ENCODE measurements around the gene RNASE8. TPM values are rescaled to one million over a fixed set of nuclear protein-coding genes. Genes with fewer than 3 reads are reported as not detected.

The RNASE8 gene
- total RNA-seq, 1 experiment from 2014 or later, result not detected

GRCh38 chr14:21089271-21089670 lies 31.6 kb downstream of the RNASE8 start:
- Histone ChIP-seq H3K27ac (ENCODE audit: low read length) (no peak overlapping the region), H3K4me3 (ENCODE audit: low read depth in 2 of 2, low read length in 2 of 2) (no peak overlapping the region), H3K27me3 (ENCODE audit: control insufficient read depth, insufficient read depth, low read length) (no peaks in the 10 kb centered on the region), H3K36me3 (ENCODE audit: control insufficient read depth, insufficient read depth, low read length) (no peaks in the 10 kb centered on the region), H3K9me3 (ENCODE audit: control insufficient read depth, insufficient read depth, low read depth, low read length) (no peaks in the 10 kb centered on the region), H3K4me1 (ENCODE audit: control insufficient read depth, insufficient read depth, low read length) (no peaks in the 10 kb centered on the region; the same call in 1 of the 2 replicates)
- BruUV-seq (replicated peaks), result no TSS peak
- TF ChIP-seq REST (IDR thresholded peaks at IDR 0.05; ENCODE audit: insufficient read depth in 1 of 2, low read depth in 2 of 2, low read length in 1 of 2), result no peak
- TF ChIP-seq TCF7L2 (IDR thresholded peaks at IDR 0.05; ENCODE audit: low read depth, low read length), result no peak
- TF ChIP-seq POLR2AphosphoS5 (IDR thresholded peaks at IDR 0.05; ENCODE audit: low read depth, low read length), result no peak
- no peak for TF ChIP-seq SIN3A (IDR thresholded peaks at IDR 0.05; ENCODE audit: borderline replicate concordance, insufficient read depth, low read depth, low read length)
- TF ChIP-seq CTCF (IDR thresholded peaks at IDR 0.05), result no peak
- ChIA-PET CTCF (interaction anchor here (0.7 kb wide), 1 partner anchor 22 kb away, joined by 3 read pairs; no protein-coding TSS in a partner anchor), POLR2A (no interaction called here)
- ATAC-seq, result no peak
- in situ Hi-C loops (cut with HindIII; ENCODE audit: low pct_unique_long_range_greater_than_20kb, low sequenced_read_pairs) (no loop called here), intact Hi-C loops (cut with micrococcal nuclease; ENCODE audit: unreplicated experiment) (no loop called here)
- no peak for DNase-seq (ENCODE audit: low read depth, low spot score)

GRCh38 chr14:21089877-21090193 lies 32.2 kb downstream of the RNASE8 start:
- no peak for ATAC-seq

More at GRCh38 chr14:21089877-21090193, 32.2 kb downstream of the RNASE8 start:
- no peak overlapping the region for H3K27ac ChIP-seq (ENCODE audit: low read length)
- no peak overlapping the region for H3K4me3 ChIP-seq (ENCODE audit: low read depth in 2 of 2, low read length in 2 of 2)
- H3K36me3 ChIP-seq (ENCODE audit: control insufficient read depth, insufficient read depth, low read length), result no peaks in the 10 kb centered on the region
- BruUV-seq (replicated peaks), result no TSS peak
- no peaks in the 10 kb centered on the region; the same call in 1 of the 2 replicates for H3K4me1 ChIP-seq (ENCODE audit: control insufficient read depth, insufficient read depth, low read length)
- POLR2A ChIA-PET, result no interaction called here
- no peak for TF ChIP-seq POLR2AphosphoS5 (IDR thresholded peaks at IDR 0.05; ENCODE audit: low read depth, low read length)
- TF ChIP-seq SIN3A (IDR thresholded peaks at IDR 0.05; ENCODE audit: borderline replicate concordance, insufficient read depth, low read depth, low read length), result no peak
- TF ChIP-seq REST (IDR thresholded peaks at IDR 0.05; ENCODE audit: insufficient read depth in 1 of 2, low read depth in 2 of 2, low read length in 1 of 2), result no peak
- no peak for TF ChIP-seq TCF7L2 (IDR thresholded peaks at IDR 0.05; ENCODE audit: low read depth, low read length)
- TF ChIP-seq CTCF (IDR thresholded peaks at IDR 0.05), result no peak
- in situ Hi-C loops (cut with HindIII; ENCODE audit: low pct_unique_long_range_greater_than_20kb, low sequenced_read_pairs), result no loop called here
- CTCF ChIA-PET, result interaction anchor here (0.7 to 1.3 kb wide), 2 partner anchors 15 to 23 kb away, joined by 3 to 6 read pairs; no protein-coding TSS in a partner anchor
- intact Hi-C loops (cut with micrococcal nuclease; ENCODE audit: unreplicated experiment), result no loop called here
- no peak for DNase-seq (ENCODE audit: low read depth, low spot score)
- H3K9me3 ChIP-seq (ENCODE audit: control insufficient read depth, insufficient read depth, low read depth, low read length), result no peaks in the 10 kb centered on the region
- no peaks in the 10 kb centered on the region for H3K27me3 ChIP-seq (ENCODE audit: control insufficient read depth, insufficient read depth, low read length)

All from Panc1 (cell line).